Stimulated activated CD4-positive, alpha-beta T cell treated with anti-CD3 and anti-CD28 coated beads, TNF-alpha, amount 100 ng/mL, for 48 hours (primary cell): ENCODE measurements around the gene KPNB1.
A peak's percentile ranks its signal among the peaks of the same experiment; 100 is the strongest.
"Not testable (repeated sequence)": the region's sequence is repeated elsewhere in the genome, so short reads cannot be mapped to it uniquely, and the experiment has no call there.

Experiments used
- DNase-seq, 3 donors: peaks; one replicate each; pipeline ENCODE4 v3.0.0-alpha.2; 2020; ENCODE audit warnings: low read depth in 3 of 3

KPNB1 gene

GRCh38 chr17:47676510-47677165, 26.9 kb downstream of the KPNB1 start:
- no peak for DNase-seq

- no peak for DNase-seq
These were observed 28.5 kb downstream of the KPNB1 start for GRCh38 chr17:47678196-47678595.

- DNase-seq = no peak
These were observed 32.4 kb downstream of the KPNB1 start for GRCh38 chr17:47682138-47682537.

- DNase-seq = not testable (repeated sequence)
These were observed 33.0 kb downstream of the KPNB1 start for GRCh38 chr17:47682727-47683126.

- no peak for DNase-seq
These were observed 34.3 kb downstream of the KPNB1 start for GRCh38 chr17:47684025-47684424.

GRCh38 chr17:47684535-47685193, 34.9 kb downstream of the KPNB1 start:
- DNase-seq = no peak

GRCh38 chr17:47685556-47686275, 36.0 kb downstream of the KPNB1 start:
- no peak for DNase-seq

GRCh38 chr17:47686276-47686635, 36.5 kb downstream of the KPNB1 start:
- no peak for DNase-seq

- no peak for DNase-seq
These were observed 37.1 kb downstream of the KPNB1 start for GRCh38 chr17:47686664-47687327.

GRCh38 chr17:47687328-47687690, 37.6 kb downstream of the KPNB1 start:
- DNase-seq = no peak

GRCh38 chr17:47687748-47688147, 38.0 kb downstream of the KPNB1 start:
- no peak for DNase-seq

- no peak for DNase-seq
These were observed 40.4 kb downstream of the KPNB1 start for GRCh38 chr17:47690121-47690520.

GRCh38 chr17:47692137-47692894, 42.6 kb downstream of the KPNB1 start:
- no peak for DNase-seq

GRCh38 chr17:47692895-47693730, 43.4 kb downstream of the KPNB1 start:
- no peak for DNase-seq

- DNase-seq = peak in 1 of 3 donors; percentile 50
These were observed 44.2 kb downstream of the KPNB1 start, which contains the start of gene TBKBP1 for GRCh38 chr17:47693731-47694580. Gene TBKBP1 (plus strand): TSS chr17:47694161. CDS start chr17:47696113, 1,952 bp downstream.

- DNase-seq = peak in 1 of 3 donors; percentile 49
These were observed 45.1 kb downstream of the KPNB1 start for GRCh38 chr17:47694581-47695428.

- DNase-seq = no peak
These were observed 46.0 kb downstream of the KPNB1 start for GRCh38 chr17:47695429-47696376.
